GM21528 (cell line): ENCODE measurements around the gene SPATA31D4.
"Not testable (repeated sequence)": the region's sequence is repeated elsewhere in the genome, so short reads cannot be mapped to it uniquely, and the experiment has no call there.

Source experiments
- ATAC-seq: cut with Tn5 transposase; IDR thresholded peaks from one replicate; pipeline ENCODE4 v1.9.1; 2021; ENCODE audit warnings: mild to moderate bottlenecking, moderate library complexity; ENCODE audit not compliant: unreplicated experiment, low FRiP score

Gene SPATA31D4

DNA sequence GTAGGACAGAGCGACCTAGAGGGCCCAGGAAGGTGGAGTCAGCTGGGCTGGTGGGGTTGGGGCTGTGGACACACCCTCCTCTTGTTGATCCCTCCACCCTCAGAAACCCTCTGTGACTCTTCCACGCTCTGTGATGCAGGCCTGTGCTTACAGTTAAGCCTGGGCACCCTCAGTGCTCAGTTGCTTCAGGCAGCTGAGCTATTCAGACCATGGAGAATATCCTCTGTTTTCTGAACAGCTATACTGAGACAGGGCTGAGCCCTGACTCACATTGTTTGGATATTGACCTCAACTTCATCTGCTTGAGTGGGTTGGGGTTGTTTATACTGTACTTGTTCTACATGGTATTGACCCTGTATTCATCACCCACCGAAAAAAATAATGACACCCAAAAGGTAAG lies at the start of gene SPATA31D4:
Gene SPATA31D4 (plus strand): TSS at position 124 of the 400 bp plus-strand sequence. CDS start 86 bp downstream, at position 210.
- not testable (repeated sequence) for ATAC-seq

DNA sequence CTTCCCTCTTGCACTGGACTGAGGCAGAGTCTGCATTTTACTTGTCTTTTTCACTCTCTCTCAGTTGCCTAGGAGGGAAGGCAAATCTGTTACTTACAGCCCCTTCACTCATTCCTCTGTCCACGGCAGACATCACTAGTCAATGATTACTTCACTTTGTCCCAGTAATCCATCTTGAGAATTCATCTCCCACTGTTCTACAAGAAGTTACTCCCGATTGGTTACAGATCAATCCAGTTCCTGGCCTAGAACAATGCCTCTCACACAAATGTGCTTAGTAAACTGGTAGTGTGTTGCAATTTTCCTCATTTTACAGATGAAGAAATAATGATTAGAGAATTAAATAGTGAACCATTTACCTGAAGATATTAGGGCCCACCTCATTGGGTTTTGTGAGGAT lies 49.7 kb upstream of the SPATA31D4 start:
- ATAC-seq: no peak

GRCh38 chr9:81879501-81879916 lies 48.7 kb upstream of the SPATA31D4 start:
- ATAC-seq: no peak

DNA sequence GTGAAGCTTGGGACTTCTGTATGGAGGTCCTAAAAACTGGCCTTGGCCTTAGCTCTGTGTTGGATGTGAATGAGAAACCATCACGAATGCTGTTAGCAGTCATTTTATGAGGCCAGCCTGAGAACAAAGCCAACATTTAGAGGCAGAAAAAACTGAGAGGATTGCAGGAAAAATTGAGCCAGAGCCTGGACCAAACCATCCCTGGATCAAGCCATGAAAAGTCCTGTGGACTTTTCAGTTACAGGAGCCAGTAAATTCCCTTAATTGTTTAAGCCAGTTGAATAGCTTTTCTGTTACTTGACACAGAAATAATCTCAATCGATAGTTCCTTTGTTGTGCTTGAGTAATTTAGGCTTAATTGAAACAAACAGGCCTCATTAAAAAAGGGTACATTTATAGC lies 42.6 kb upstream of the SPATA31D4 start:
- no peak for ATAC-seq

DNA sequence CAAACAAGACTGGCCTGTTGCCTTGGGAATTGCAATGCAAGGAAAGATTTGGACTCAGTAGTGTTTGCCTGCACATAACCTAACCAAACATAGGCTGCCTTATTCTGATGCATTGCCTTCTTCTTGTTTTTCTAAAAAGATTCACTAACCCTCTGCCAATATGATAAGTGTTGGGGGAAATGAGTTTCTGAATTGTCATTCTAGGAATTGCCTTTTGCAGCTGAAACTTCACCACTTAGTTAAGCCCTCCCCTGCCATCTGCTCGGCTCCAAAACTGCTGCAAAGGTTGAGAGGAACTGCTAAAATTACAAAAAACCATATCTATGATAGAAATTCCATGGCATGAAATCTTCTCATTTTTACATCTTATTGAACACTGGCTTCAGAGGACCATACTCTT lies 41.6 kb upstream of the SPATA31D4 start:
- no peak for ATAC-seq

DNA sequence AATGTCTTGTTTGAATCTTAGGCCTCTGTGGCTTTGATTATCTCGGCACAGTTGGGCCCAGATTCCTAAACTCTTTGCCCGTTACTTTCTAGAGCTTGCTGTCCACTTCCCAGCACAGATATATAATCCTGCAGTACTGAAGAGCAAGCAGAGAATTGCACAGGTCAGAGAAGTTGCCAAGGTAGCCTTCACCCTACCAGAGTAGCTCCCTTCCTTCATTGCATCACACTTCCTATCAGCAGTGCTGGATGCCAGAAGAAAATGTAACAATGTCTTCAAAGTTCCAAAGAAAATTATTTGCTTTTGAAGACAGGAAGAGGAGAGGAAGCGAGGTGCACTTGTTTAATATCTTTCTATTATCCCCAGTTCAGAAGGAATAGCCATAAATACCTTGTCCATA lies 38.1 kb upstream of the SPATA31D4 start:
- no peak for ATAC-seq

GRCh38 chr9:81892440-81892839 lies 35.8 kb upstream of the SPATA31D4 start:
- ATAC-seq: no peak

GRCh38 chr9:81893929-81894328 lies 34.3 kb upstream of the SPATA31D4 start:
- no peak for ATAC-seq

GRCh38 chr9:81894891-81895290 lies 33.3 kb upstream of the SPATA31D4 start:
- no peak for ATAC-seq

GRCh38 chr9:81896070-81896469 lies 32.2 kb upstream of the SPATA31D4 start:
- ATAC-seq: no peak

DNA sequence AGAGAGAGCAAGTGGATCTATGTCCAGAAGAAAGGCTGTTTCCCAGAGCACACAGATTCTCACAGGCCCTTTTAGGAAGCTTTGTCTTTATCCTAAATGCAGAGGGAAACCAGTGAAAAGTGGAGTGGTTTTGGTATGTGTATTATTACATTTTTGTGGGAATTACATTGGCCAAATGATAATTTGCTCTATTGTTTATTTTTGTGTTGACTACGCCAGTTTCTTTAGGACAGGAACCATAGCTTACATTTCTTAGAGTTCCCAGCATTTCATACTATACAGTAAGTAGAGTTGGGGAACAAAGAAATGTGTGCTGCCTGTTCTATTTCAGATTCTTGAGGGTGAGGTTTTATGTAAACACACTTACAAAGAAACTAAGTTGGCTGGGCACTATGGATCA lies 29.4 kb upstream of the SPATA31D4 start:
- ATAC-seq: no peak

GRCh38 chr9:81902196-81902595 lies 26.0 kb upstream of the SPATA31D4 start:
- ATAC-seq: no peak

DNA sequence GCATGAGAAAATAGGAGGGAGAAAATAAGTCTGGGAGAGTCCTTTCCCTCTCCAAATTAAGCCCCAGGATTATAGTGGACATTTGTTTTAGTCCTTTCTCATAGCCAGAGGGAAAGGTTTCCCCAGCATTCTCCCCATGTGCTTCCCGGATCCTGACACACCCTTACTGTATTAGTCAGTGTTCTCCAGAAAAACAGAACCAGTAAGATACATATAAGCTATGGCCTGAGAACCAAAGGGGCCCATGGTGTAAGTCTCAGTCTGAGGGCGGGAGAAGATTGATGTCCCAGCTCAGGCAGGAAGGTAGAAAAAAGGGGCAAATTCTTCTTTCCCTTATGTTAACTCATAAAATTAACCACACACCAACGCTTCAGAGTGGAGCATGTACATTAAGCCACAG lies 25.6 kb upstream of the SPATA31D4 start:
- no peak for ATAC-seq

DNA sequence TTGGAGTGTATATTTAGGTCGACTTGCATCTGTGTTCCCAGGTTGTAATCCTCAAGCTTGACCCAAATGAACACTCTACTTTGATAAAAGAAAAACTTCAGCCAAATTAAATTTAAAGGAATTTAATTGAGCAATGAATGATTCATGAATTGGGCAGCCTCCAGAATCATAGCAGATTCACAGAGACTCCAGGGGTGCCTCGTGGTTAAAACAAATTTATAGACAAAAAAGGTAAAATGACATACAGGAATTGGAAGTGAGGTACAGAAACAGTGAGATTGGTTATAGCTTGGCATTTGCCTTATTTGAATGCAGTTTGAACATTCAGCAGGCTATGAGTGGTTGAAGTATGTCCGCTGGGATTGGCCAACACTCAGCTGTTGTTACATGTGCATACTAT lies 21.6 kb upstream of the SPATA31D4 start:
- ATAC-seq: no peak

DNA sequence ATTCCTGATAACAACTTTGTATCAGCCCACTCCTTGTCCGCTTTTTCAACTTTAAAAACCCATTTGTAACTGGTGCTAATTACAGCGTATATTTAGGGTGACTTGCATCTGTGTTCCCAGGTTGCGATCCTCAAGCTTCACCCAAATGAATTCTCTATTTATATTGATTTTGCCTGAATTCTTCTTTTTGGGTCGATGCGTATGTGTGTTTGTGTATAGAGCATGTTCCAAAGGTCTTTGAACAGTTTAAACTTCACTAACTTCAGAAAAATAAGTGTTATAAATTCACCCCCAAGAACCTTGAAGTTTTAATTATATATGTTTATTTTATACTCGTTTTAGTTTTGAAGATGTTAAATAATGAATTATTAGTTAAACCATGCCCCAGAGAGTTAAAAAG lies 16.1 kb upstream of the SPATA31D4 start:
- ATAC-seq: no peak

GRCh38 chr9:81915801-81916505 lies 12.3 kb upstream of the SPATA31D4 start:
- ATAC-seq: no peak

DNA sequence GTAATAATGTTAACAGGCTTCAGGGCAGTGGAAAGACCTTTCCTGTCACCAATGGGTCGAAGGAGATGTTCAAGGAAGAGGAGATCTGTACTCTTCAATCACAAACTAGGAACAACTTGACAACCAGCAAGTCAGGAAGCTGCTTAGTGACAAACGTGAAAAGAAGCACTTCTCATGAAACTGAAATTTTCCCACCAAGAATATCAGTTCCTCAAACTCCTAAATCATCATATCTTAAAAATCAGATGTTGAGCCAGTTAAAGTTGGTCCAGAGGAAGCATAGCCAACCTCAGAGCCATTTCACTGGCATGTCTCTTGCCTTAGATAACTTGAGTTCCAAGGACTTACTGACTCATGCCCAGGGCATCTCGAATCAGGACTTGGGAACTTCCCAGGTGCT lies 9.7 kb upstream of the SPATA31D4 start:
- ATAC-seq: not testable (repeated sequence)

GRCh38 chr9:81930147-81930546 lies 1.9 kb downstream of the SPATA31D4 start:
- ATAC-seq: not testable (repeated sequence)

DNA sequence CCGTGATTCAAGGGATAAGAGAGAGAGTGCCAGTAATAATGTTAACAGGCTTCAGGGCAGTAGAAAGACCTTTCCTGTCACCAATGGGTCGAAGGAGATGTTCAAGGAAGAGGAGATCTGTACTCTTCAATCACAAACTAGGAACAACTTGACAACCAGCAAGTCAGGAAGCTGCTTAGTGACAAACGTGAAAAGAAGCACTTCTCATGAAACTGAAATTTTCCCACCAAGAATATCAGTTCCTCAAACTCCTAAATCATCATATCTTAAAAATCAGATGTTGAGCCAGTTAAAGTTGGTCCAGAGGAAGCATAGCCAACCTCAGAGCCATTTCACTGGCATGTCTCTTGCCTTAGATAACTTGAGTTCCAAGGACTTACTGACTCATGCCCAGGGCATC lies 5.3 kb downstream of the SPATA31D4 start:
- ATAC-seq: not testable (repeated sequence)

DNA sequence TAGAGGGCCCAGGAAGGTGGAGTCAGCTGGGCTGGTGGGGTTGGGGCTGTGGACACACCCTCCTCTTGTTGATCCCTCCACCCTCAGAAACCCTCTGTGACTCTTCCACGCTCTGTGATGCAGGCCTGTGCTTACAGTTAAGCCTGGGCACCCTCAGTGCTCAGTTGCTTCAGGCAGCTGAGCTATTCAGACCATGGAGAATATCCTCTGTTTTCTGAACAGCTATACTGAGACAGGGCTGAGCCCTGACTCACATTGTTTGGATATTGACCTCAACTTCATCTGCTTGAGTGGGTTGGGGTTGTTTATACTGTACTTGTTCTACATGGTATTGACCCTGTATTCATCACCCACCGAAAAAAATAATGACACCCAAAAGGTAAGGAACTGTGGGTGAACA lies 15.2 kb downstream of the SPATA31D4 start, which contains the start of gene SPATA31D3:
Gene SPATA31D3 (plus strand): TSS at position 108 of the 400 bp plus-strand sequence. CDS start 86 bp downstream, at position 194.
- ATAC-seq: not testable (repeated sequence)

GRCh38 chr9:81948650-81949049 lies 20.4 kb downstream of the SPATA31D4 start:
- ATAC-seq: not testable (repeated sequence)

- ATAC-seq: no peak
Observed at GRCh38 chr9:81953096-81953495, 24.9 kb downstream of the SPATA31D4 start.
